K562 (cell line): ENCODE measurements around the gene HOXD13. TPM values are rescaled to one million over a fixed set of nuclear protein-coding genes. Genes with fewer than 3 reads are reported as not detected.

Source experiments
- CBX5 ChIP-seq: IDR thresholded peaks from 2 replicates; pipeline ENCODE4 v1.6.1; 2014; ENCODE audit warnings: low read depth, borderline replicate concordance
- TEAD1 ChIP-seq, 2 experiments: fragments of 450-650 bp in 1 of 2; sonication (generic) in 1 of 2; formaldehyde crosslinking; IDR thresholded peaks; 2 replicates each; pipeline versions ENCODE4 v1.4.0 to v1.8.0; 2020 to 2022; ENCODE audit warnings: mild to moderate bottlenecking in 2 of 2, missing genetic modification reagents in 1 of 2
- polyA plus RNA-seq, 8 experiments: library from polyadenylated mRNA; depleted of rRNA in 4 of 8; stranded (reverse) in 5 of 8; unstranded in 3 of 8; fragments of >200 nt; fragmentation: Nextera tagmentation in 2 of 8; fragmentation: Illumina TruSeq in 1 of 8; extraction: Ambion mirVana in 2 of 8; extraction: Trizol in 1 of 8; gene quantifications; 2 replicates each; pipeline versions ENCODE4 v1.2.1 to v1.2.3, GENCODE V29; 2011 to 2014; ENCODE audit warnings: inconsistent platforms in 1 of 8, missing spikeins in 1 of 8
- total RNA-seq, 7 experiments: library from RNA; depleted of rRNA in 6 of 7; stranded (reverse); fragments of >200 nt in 6 of 7; fragmentation: Illumina TruSeq in 2 of 7; extraction: Trizol in 2 of 7; gene quantifications; 2 replicates each; pipeline versions ENCODE4 v1.2.1 to v1.2.3, GENCODE V29; 2011 to 2021; ENCODE audit warnings: low replicate concordance in 1 of 7
- TF ChIP-seq, protein P1 (sequence below): fragments of 250-450 bp; sonication (Bioruptor Pico); IDR thresholded peaks from 2 replicates; pipeline ENCODE4 v1.4.0; 2020
- TF ChIP-seq, protein P2 (sequence below): fragments of 200-800 bp; sonication (Bioruptor generic); IDR thresholded peaks from 2 replicates; pipeline ENCODE4 v1.6.1; 2017; ENCODE audit warnings: missing genetic modification characterization, missing compliant biosample characterization

The HOXD13 gene
- total and polyA plus RNA-seq, 9 of the 15 experiments (the other 6 are each of a cell fraction or from before 2014, with no cell fraction given), result 0.03 to 0.04 TPM; not detected in 7

GRCh38 chr2:176114120-176114929 lies 21.8 kb downstream of the HOXD13 start (continued):
- TF ChIP-seq, protein P1, sequence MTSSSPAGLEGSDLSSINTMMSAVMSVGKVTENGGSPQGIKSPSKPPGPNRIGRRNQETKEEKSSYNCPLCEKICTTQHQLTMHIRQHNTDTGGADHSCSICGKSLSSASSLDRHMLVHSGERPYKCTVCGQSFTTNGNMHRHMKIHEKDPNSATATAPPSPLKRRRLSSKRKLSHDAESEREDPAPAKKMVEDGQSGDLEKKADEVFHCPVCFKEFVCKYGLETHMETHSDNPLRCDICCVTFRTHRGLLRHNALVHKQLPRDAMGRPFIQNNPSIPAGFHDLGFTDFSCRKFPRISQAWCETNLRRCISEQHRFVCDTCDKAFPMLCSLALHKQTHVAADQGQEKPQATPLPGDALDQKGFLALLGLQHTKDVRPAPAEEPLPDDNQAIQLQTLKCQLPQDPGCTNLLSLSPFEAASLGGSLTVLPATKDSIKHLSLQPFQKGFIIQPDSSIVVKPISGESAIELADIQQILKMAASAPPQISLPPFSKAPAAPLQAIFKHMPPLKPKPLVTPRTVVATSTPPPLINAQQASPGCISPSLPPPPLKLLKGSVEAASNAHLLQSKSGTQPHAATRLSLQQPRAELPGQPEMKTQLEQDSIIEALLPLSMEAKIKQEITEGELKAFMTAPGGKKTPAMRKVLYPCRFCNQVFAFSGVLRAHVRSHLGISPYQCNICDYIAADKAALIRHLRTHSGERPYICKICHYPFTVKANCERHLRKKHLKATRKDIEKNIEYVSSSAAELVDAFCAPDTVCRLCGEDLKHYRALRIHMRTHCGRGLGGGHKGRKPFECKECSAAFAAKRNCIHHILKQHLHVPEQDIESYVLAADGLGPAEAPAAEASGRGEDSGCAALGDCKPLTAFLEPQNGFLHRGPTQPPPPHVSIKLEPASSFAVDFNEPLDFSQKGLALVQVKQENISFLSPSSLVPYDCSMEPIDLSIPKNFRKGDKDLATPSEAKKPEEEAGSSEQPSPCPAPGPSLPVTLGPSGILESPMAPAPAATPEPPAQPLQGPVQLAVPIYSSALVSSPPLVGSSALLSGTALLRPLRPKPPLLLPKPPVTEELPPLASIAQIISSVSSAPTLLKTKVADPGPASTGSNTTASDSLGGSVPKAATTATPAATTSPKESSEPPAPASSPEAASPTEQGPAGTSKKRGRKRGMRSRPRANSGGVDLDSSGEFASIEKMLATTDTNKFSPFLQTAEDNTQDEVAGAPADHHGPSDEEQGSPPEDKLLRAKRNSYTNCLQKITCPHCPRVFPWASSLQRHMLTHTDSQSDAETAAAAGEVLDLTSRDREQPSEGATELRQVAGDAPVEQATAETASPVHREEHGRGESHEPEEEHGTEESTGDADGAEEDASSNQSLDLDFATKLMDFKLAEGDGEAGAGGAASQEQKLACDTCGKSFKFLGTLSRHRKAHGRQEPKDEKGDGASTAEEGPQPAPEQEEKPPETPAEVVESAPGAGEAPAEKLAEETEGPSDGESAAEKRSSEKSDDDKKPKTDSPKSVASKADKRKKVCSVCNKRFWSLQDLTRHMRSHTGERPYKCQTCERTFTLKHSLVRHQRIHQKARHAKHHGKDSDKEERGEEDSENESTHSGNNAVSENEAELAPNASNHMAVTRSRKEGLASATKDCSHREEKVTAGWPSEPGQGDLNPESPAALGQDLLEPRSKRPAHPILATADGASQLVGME (CRISPR knock-in tag), result no peak
- TF ChIP-seq CBX5, result no peak
- TF ChIP-seq TEAD1 (CRISPR knock-in tag; IDR thresholded peaks at IDR 0.05), result no peak
- TF ChIP-seq, protein P2, sequence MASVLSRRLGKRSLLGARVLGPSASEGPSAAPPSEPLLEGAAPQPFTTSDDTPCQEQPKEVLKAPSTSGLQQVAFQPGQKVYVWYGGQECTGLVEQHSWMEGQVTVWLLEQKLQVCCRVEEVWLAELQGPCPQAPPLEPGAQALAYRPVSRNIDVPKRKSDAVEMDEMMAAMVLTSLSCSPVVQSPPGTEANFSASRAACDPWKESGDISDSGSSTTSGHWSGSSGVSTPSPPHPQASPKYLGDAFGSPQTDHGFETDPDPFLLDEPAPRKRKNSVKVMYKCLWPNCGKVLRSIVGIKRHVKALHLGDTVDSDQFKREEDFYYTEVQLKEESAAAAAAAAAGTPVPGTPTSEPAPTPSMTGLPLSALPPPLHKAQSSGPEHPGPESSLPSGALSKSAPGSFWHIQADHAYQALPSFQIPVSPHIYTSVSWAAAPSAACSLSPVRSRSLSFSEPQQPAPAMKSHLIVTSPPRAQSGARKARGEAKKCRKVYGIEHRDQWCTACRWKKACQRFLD, result no peak
